Tibial nerve (tissue), 4 donors: ENCODE measurements around the gene SCLT1. TPM values are rescaled to one million over a fixed set of nuclear protein-coding genes. Genes with fewer than 3 reads are reported as not detected.

Experiments
- DNase-seq, 2 donors: peaks; one replicate each; pipeline ENCODE4 v3.0.0-alpha.2; 2019; ENCODE audit warnings: low spot score in 2 of 2
- H3K27ac ChIP-seq, 4 donors: fragments of 200-600 bp; sonication (generic) in 3 of 4; one replicate each; pipeline ENCODE4 v1.5.1; 2017 to 2019; ENCODE audit warnings: mild to moderate bottlenecking in 1 of 4
- H3K27me3 ChIP-seq, 2 donors: fragments of 200-600 bp; sonication (generic) in 1 of 2; one replicate each; pipeline versions ENCODE4 v1.5.1 to v1.6.0; 2017 to 2019
- H3K36me3 ChIP-seq, 3 donors: fragments of 200-600 bp; sonication (generic); one replicate each; pipeline ENCODE4 v1.5.1; 2018 to 2019
- H3K4me1 ChIP-seq, 4 donors: fragments of 200-600 bp; sonication (generic) in 3 of 4; one replicate each; pipeline ENCODE4 v1.5.1; 2017 to 2019
- H3K4me3 ChIP-seq, 4 donors: fragments of 200-600 bp; sonication (generic) in 3 of 4; one replicate each; pipeline ENCODE4 v1.5.1; 2017 to 2019; ENCODE audit warnings: mild to moderate bottlenecking in 1 of 4, moderate library complexity in 1 of 4
- H3K9me3 ChIP-seq, 4 donors: fragments of 200-600 bp; sonication (generic) in 3 of 4; one replicate each; pipeline ENCODE4 v1.5.1; 2017 to 2019
- EP300 ChIP-seq, 2 donors: sonication (generic); formaldehyde crosslinking; IDR thresholded peaks; one replicate each; pipeline ENCODE4 v1.6.1; 2017; ENCODE audit warnings: antibody characterized with exemption in 2 of 2, mild to moderate bottlenecking in 1 of 2
- POLR2A ChIP-seq, 2 donors: fragments of 450-650 bp; IDR thresholded peaks; one replicate each; pipeline ENCODE4 v1.6.1; 2017; ENCODE audit warnings: antibody characterized with exemption in 2 of 2, mild to moderate bottlenecking in 2 of 2, moderate library complexity in 2 of 2
- WGBS, 2 donors: methylation state at CpG; one replicate each; pipeline ENCODE4 v1.1.5; 2018; 5-methylcytosine and 5-hydroxymethylcytosine counted together
- total RNA-seq, 4 donors: library from RNA; depleted of rRNA; stranded (reverse); fragments of >200 nt; gene quantifications; one replicate each; pipeline ENCODE4 v1.1.0, GENCODE V29; 2016
- TF ChIP-seq, protein P1 (sequence below), 5 experiments: fragments of 200-600 bp in 3 of 5; fragments of 450-650 bp in 2 of 5; sonication (generic) in 3 of 5; IDR thresholded peaks; one replicate each; pipeline ENCODE4 v1.5.1; 2016 to 2019; ENCODE audit warnings: antibody characterized with exemption in 5 of 5, mild to moderate bottlenecking in 3 of 5, moderate library complexity in 2 of 5

SCLT1 gene
- total RNA-seq, 4 donors from 2014 or later = 9.2 to 28.8 (median 18.6) TPM

DNA sequence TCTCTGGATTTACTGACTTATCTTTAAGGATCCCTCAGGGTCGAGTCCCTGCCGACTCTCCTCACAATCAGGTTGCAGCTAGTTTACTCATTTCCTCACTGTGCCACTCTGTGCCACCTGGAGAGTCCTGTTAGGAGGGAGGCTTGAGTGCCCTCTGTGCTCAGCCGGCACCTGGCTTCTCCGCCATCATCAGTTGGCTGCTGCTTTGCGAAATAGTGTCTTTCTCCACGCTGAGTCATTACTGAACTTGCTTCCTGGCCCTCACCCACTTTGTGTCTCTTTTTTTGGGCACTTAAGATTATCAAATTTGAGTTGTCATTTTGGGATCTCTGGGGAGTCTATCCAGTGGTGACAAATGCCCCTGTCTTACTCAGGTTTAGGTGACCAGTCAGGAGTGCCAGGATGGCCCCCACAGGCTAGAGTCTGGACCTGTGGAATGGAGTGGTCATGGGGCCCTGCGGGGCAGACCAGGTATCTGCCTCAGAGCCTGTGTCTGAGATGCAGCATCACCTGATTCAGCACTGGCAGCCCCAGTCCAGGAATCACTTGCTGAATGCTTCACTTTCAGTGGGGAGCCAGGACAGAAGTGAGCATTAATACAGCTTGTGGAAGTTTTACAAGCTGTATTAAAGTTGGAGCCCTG lies 246.1 kb downstream of the SCLT1 start:
- Histone ChIP-seq H3K4me3 (no peak overlapping the region), H3K36me3 (peaks cover 2 to 86% (median 10%) of the 10 kb centered on the region in 3 donors), H3K9me3 (no peaks in the 10 kb centered on the region), H3K27ac (peak overlapping the region in 1 of 4 donors; percentile 82), H3K27me3 (no peaks in the 10 kb centered on the region), H3K4me1 (peaks cover 0 to 42% (median 13%) of the 10 kb centered on the region in 4 donors)
- TF ChIP-seq EP300 (IDR thresholded peaks at IDR 0.05) (no peak), POLR2A (IDR thresholded peaks at IDR 0.05) (no peak)
- TF ChIP-seq, protein P1, sequence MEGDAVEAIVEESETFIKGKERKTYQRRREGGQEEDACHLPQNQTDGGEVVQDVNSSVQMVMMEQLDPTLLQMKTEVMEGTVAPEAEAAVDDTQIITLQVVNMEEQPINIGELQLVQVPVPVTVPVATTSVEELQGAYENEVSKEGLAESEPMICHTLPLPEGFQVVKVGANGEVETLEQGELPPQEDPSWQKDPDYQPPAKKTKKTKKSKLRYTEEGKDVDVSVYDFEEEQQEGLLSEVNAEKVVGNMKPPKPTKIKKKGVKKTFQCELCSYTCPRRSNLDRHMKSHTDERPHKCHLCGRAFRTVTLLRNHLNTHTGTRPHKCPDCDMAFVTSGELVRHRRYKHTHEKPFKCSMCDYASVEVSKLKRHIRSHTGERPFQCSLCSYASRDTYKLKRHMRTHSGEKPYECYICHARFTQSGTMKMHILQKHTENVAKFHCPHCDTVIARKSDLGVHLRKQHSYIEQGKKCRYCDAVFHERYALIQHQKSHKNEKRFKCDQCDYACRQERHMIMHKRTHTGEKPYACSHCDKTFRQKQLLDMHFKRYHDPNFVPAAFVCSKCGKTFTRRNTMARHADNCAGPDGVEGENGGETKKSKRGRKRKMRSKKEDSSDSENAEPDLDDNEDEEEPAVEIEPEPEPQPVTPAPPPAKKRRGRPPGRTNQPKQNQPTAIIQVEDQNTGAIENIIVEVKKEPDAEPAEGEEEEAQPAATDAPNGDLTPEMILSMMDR (IDR thresholded peaks at IDR 0.05) = no peak
- WGBS, 2 donors = 85 to 93% methylated on average over 7 of the region's 7 CpGs
- DNase-seq = no peak

DNA sequence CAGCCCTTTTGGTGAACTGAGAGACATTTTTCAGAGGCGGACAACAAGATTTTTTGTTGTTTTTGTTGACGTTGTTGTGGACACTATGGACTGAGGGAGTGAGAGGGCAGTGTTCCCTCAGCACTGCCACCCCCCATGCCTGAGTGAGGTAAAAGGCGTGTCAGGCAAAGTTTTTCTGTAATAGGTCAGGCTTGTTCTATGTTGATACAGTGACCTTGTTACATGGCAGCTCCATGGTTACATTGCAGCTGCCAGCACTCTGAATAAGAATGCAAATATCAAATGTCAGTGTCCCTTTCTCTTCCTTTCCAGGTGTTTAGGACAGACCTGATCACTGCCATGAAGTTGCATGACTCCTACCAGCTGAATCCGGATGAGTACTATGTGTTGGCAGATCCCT lies 247.3 kb downstream of the SCLT1 start:
- Histone ChIP-seq H3K9me3 (no peaks in the 10 kb centered on the region), H3K36me3 (peaks cover 2 to 75% (median 10%) of the 10 kb centered on the region in 3 donors), H3K4me3 (no peak overlapping the region), H3K4me1 (peaks cover 0 to 52% (median 13%) of the 10 kb centered on the region in 4 donors), H3K27ac (peak overlapping the region in 1 of 4 donors; percentile 82), H3K27me3 (no peaks in the 10 kb centered on the region)
- no peak for TF ChIP-seq EP300 (IDR thresholded peaks at IDR 0.05)
- TF ChIP-seq, protein P1 (IDR thresholded peaks at IDR 0.05) = no peak
- no peak for TF ChIP-seq POLR2A (IDR thresholded peaks at IDR 0.05)
- WGBS, 2 donors = 83 to 87% methylated on average over 4 of the region's 4 CpGs
- no peak for DNase-seq

DNA sequence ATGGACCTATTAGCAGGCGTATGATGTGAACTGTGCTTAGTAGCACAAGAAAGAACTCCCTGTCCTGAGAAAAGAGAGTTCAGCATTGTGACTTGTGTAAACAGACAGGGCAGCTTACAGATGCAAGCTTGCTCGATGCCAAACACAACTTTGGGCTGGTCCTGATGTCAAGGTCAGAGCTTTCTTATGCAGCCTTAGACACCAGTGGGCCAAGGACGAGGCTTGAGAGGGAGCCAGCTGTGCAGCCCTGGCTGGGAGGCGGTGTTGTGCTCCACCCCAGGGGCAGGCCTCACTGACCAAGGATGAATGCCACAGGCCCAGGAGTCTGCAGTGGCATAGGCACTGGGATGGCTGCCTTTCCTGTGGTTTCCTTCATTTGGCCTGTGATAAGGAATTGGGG lies 248.4 kb downstream of the SCLT1 start:
- Histone ChIP-seq H3K9me3 (no peaks in the 10 kb centered on the region), H3K27ac (peak overlapping the region in 3 of 4 donors; percentile 56 to 82 (median 56)), H3K27me3 (no peaks in the 10 kb centered on the region), H3K4me3 (no peak overlapping the region), H3K4me1 (peaks cover 0 to 62% (median 13%) of the 10 kb centered on the region in 4 donors), H3K36me3 (peaks cover 2 to 64% (median 5%) of the 10 kb centered on the region in 3 donors)
- WGBS, 2 donors = 15 to 26% methylated on average over 4 of the region's 4 CpGs
- peak; percentile 68 to 74 for DNase-seq
- no peak for TF ChIP-seq POLR2A (IDR thresholded peaks at IDR 0.05)
- TF ChIP-seq, protein P1 (IDR thresholded peaks at IDR 0.05) = no peak
- TF ChIP-seq EP300 (IDR thresholded peaks at IDR 0.05) = peak; percentile 76 to 89

DNA sequence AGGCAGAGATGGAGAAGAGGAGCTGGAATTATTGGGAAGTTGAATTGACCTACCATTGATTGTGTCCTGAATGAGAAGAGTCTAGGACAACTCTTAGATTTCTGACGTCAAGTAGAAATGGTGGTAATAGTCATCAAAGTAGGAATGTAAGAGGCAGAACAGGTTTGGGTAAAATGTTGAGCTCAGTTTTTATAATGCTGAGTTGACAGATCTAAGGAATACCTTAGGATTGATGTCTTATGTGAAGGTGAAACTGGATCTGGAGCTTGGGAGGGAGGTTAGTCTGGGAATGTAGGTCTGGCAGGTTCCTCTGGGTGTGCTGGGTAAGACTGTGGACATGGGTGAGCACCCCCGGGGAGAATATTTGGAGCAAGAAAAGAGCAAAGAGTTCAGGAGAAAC lies 251.9 kb downstream of the SCLT1 start:
- TF ChIP-seq, protein P1 (IDR thresholded peaks at IDR 0.05) = no peak
- TF ChIP-seq EP300 (IDR thresholded peaks at IDR 0.05) = no peak
- TF ChIP-seq POLR2A (IDR thresholded peaks at IDR 0.05) = no peak
- peaks cover 0 to 38% (median 5%) of the 10 kb centered on the region in 3 donors for H3K36me3 ChIP-seq
- H3K9me3 ChIP-seq = no peaks in the 10 kb centered on the region
- WGBS, 2 donors = 92 to 94% methylated on average over 2 of the region's 2 CpGs
- H3K27me3 ChIP-seq = no peaks in the 10 kb centered on the region
- DNase-seq = no peak
- H3K27ac ChIP-seq = no peak overlapping the region
- H3K4me1 ChIP-seq = peaks cover 0 to 78% (median 13%) of the 10 kb centered on the region in 4 donors
- H3K4me3 ChIP-seq = no peak overlapping the region

DNA sequence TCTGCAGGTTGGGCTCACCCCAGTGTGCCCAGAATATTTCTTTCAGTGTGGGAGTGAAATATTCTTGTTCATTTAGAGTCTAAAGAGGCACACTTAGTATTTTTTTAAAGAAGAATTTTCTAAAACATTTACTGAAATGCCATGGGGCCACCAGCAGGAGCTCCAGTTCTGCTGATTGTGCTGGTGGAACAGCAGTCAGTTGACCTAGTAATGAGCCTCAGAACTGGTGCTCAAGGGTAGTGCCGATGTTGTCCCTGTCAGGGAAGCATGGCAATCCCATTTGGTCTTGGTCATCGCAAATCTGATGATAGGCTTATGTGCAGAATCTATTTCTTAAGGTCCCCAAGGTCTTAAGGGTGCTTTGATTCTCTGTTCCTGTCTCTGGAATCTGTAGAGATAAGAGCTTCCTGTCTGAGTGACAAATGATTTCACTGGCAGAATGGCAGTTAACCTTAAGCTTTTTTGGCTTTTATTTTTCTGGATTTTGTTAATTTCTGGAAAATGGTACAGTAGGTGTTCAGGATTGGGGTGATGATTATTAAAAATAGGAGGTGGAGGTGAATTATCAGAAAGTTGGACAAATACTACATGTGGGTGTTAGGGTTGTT lies 252.5 kb downstream of the SCLT1 start:
- H3K4me1 ChIP-seq = peaks cover 0 to 76% (median 13%) of the 10 kb centered on the region in 4 donors
- H3K4me3 ChIP-seq = no peak overlapping the region
- H3K36me3 ChIP-seq = peaks cover 0 to 34% (median 5%) of the 10 kb centered on the region in 3 donors
- H3K27ac ChIP-seq = no peak overlapping the region
- H3K9me3 ChIP-seq = no peaks in the 10 kb centered on the region
- no peak for DNase-seq
- H3K27me3 ChIP-seq = no peaks in the 10 kb centered on the region
- TF ChIP-seq POLR2A (IDR thresholded peaks at IDR 0.05) (no peak), EP300 (IDR thresholded peaks at IDR 0.05) (no peak)
- TF ChIP-seq, protein P1 (IDR thresholded peaks at IDR 0.05) = no peak
- WGBS, 2 donors = 68 to 84% methylated on average over 2 of the region's 2 CpGs
